Stimulated activated CD4-positive, alpha-beta T cell treated with anti-CD3 and anti-CD28 coated beads, TNF-alpha, amount 100 ng/mL, for 24 hours (primary cell): ENCODE results near the gene IL17REL.

Experiments used
- DNase-seq, 3 experiments: peaks; one replicate each; pipeline ENCODE4 v3.0.0-alpha.2; 2020; ENCODE audit warnings: low read depth in 3 of 3

Gene IL17REL

DNA sequence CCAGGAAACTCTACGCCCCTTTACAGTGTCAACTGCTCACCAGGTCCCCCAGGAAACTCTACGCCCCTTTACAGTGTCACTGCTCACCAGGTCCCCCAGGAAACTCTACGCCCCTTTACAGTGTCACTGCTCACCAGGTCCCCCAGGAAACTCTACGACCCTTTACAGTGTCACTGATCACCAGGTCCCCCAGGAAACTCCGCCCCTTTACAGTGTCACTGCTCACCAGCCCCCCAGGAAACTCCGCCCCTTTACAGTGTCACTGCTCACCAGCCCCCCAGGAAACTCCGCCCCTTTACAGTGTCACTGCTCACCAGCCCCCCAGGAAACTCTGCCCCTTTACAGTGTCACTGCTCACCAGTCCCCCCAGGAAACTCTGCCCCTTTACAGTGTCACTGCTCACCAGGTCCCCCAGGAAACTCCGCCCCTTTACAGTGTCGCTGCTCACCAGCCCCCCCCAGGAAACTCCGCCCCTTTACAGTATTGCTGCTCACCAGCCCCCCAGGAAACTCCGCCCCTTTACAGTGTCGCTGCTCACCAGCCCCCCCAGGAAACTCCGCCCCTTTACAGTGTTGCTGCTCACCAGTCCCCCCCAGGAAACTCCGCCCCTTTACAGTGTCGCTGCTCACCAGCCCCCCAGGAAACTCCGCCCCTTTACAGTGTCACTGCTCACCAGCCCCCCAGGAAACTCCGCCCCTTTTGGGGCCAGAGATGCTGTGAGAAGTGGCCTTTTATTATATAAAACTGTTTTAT, 67.3 kb downstream of the IL17REL start:
- peak in 1 of 3 experiments; percentile 52 for DNase-seq
